ENCODE results near the gene NUP210L. TPM values are rescaled to one million over a fixed set of nuclear protein-coding genes. Genes with fewer than 3 reads are reported as not detected.
A peak's percentile ranks its signal among the peaks of the same experiment; 100 is the strongest.

NUP210L gene
- total RNA-seq: under 1 TPM in 3 of 6 donors, not detected in 3; 0.04 to 0.06 (median 0.06) TPM
- polyA plus RNA-seq: under 1 TPM in 1 of 2 donors, not detected in 1; 0.02 TPM

GRCh38 chr1:154154534-154155191 is at the start of gene NUP210L:
Gene NUP210L (minus strand): TSS chr1:154155073.
- H3K4me3 ChIP-seq: no peak within 1 kb of the TSS
- FAIRE-seq (no peak), ATAC-seq (peak in 3 of 4 donors; percentile 38 to 79 (median 69)), DNase-seq (peak in 4 of 6 donors; percentile 35 to 67 (median 52))
- 52 to 84% methylated on average over 29 of the region's 29 CpGs for WGBS, 2 donors
- intact Hi-C loops (cut with DNase I): no loop called here
- H3K9me3 ChIP-seq: no peaks in the 10 kb centered on the region
- H3K27me3 ChIP-seq: no peaks in the 10 kb centered on the region
- H3K4me1 ChIP-seq: peaks cover 0 to 6% (median 0%) of the 10 kb centered on the region in 3 donors
- peak within 1 kb of the TSS in 2 of 4 donors; percentile 7 to 50 for H3K27ac ChIP-seq
- no peak for TF ChIP-seq CTCF (IDR thresholded peaks at IDR 0.05)
- H3K36me3 ChIP-seq: peaks cover 0 to 19% (median 0%) of the 10 kb centered on the region in 3 donors

- Histone ChIP-seq H3K27me3 (no peaks in the 10 kb centered on the region), H3K4me1 (peaks cover 0 to 5% (median 0%) of the 10 kb centered on the region in 3 donors), H3K4me3 (no peak overlapping the region), H3K27ac (no peak overlapping the region), H3K36me3 (no peaks in the 10 kb centered on the region), H3K9me3 (no peaks in the 10 kb centered on the region)
- 82 to 86% methylated on average over 3 of the region's 3 CpGs for WGBS, 2 donors
- ATAC-seq (peak; percentile 17 to 73 (median 56)), FAIRE-seq (no peak), DNase-seq (no peak)
- TF ChIP-seq CTCF (IDR thresholded peaks at IDR 0.05): no peak
- intact Hi-C loops (cut with DNase I): no loop called here
Observed at GRCh38 chr1:154199563-154199879, 44.6 kb upstream of the NUP210L start.

- WGBS, 2 donors: 4% methylated on average over 5 of the region's 5 CpGs
- no peaks in the 10 kb centered on the region for H3K9me3 ChIP-seq
- no peaks in the 10 kb centered on the region for H3K36me3 ChIP-seq
- peak in 1 of 6 donors; percentile 37 for DNase-seq
- TF ChIP-seq CTCF (IDR thresholded peaks at IDR 0.05): peak in 2 of 4 donors; percentile 27 to 41
- peaks cover 0 to 5% (median 0%) of the 10 kb centered on the region in 3 donors for H3K4me1 ChIP-seq
- intact Hi-C loops (cut with DNase I): no loop called here
- H3K27ac ChIP-seq: peak overlapping the region in 1 of 4 donors; percentile 2
- H3K27me3 ChIP-seq: no peaks in the 10 kb centered on the region
- H3K4me3 ChIP-seq: no peak overlapping the region
- peak; percentile 49 to 81 (median 76) for ATAC-seq
- no peak for FAIRE-seq
Observed at GRCh38 chr1:154198756-154199562, 44.1 kb upstream of the NUP210L start.

GRCh38 chr1:154193821-154194220 is 38.9 kb upstream of the NUP210L start:
- no peak overlapping the region for H3K4me3 ChIP-seq
- TF ChIP-seq CTCF (IDR thresholded peaks at IDR 0.05): no peak
- DNase-seq: peak; percentile 66 to 93 (median 82)
- intact Hi-C loops (cut with DNase I): no loop called here
- 23 to 25% methylated on average over 8 of the region's 8 CpGs for WGBS, 2 donors
- no peak for FAIRE-seq
- peak overlapping the region in 2 of 4 donors; percentile 51 to 55 for H3K27ac ChIP-seq
- peak; percentile 59 to 85 (median 72) for ATAC-seq
- H3K27me3 ChIP-seq: no peaks in the 10 kb centered on the region
- H3K9me3 ChIP-seq: no peaks in the 10 kb centered on the region
- H3K4me1 ChIP-seq: peaks cover 8 to 12% (median 9%) of the 10 kb centered on the region in 3 donors
- no peaks in the 10 kb centered on the region for H3K36me3 ChIP-seq

Measured in pancreas (tissue), 10 donors.